Glomerular endothelial cell (primary cell): ENCODE data around the gene KLHL28. TPM values are rescaled to one million over a fixed set of nuclear protein-coding genes. Genes with fewer than 3 reads are reported as not detected.

Source experiments
- DNase-seq: peaks from one replicate; pipeline ENCODE4 v3.0.0-alpha.2; 2011; ENCODE audit warnings: low read depth, low spot score; ENCODE audit errors: extremely low read depth
- total RNA-seq: library from RNA; depleted of rRNA; stranded (reverse); fragments of >200 nt; gene quantifications from 2 replicates; pipeline ENCODE4 v1.2.3, GENCODE V29; 2015

KLHL28 gene
- total RNA-seq, result 5.0 and 8.7 TPM in 2 replicates

GRCh38 chr14:44961554-44962333 lies at the start of gene KLHL28, which contains the start of gene TOGARAM1:
Gene KLHL28 (minus strand): TSS chr14:44961947. CDS start chr14:44945928, 16,019 bp downstream.
Gene TOGARAM1 (plus strand): TSS chr14:44962190. CDS start chr14:44962422, 232 bp downstream.
- peak; percentile 99 for DNase-seq

- no peak for DNase-seq
Observed at GRCh38 chr14:45003924-45004323, 42.2 kb upstream of the KLHL28 start.

- DNase-seq, result no peak
Observed at GRCh38 chr14:44995770-44996294, 34.1 kb upstream of the KLHL28 start.

GRCh38 chr14:44995196-44995595 lies 33.4 kb upstream of the KLHL28 start:
- DNase-seq, result no peak

- no peak for DNase-seq
Observed at GRCh38 chr14:44990533-44990932, 28.8 kb upstream of the KLHL28 start.

- no peak for DNase-seq
Observed at GRCh38 chr14:44989497-44990440, 28.0 kb upstream of the KLHL28 start.

GRCh38 chr14:44988694-44989093 lies 26.9 kb upstream of the KLHL28 start:
- DNase-seq, result no peak

- no peak for DNase-seq
Observed at GRCh38 chr14:44982594-44982993, 20.8 kb upstream of the KLHL28 start.

GRCh38 chr14:44981198-44981597 lies 19.5 kb upstream of the KLHL28 start:
- DNase-seq, result no peak

GRCh38 chr14:44979740-44980356 lies 18.1 kb upstream of the KLHL28 start:
- DNase-seq, result no peak

GRCh38 chr14:44979273-44979672 lies 17.5 kb upstream of the KLHL28 start:
- no peak for DNase-seq

GRCh38 chr14:44971459-44971858 lies 9.7 kb upstream of the KLHL28 start:
- no peak for DNase-seq

GRCh38 chr14:44970907-44971306 lies 9.2 kb upstream of the KLHL28 start:
- DNase-seq, result no peak

GRCh38 chr14:44968714-44969113 lies 7.0 kb upstream of the KLHL28 start:
- DNase-seq, result no peak

- no peak for DNase-seq
Observed at GRCh38 chr14:44966601-44967336, 5.0 kb upstream of the KLHL28 start.

- no peak for DNase-seq
Observed at GRCh38 chr14:44963775-44964380, 2.1 kb upstream of the KLHL28 start.

GRCh38 chr14:44963044-44963528 lies 1.3 kb upstream of the KLHL28 start:
- DNase-seq, result no peak

GRCh38 chr14:44962334-44963043 lies 742 bp upstream of the KLHL28 start:
- DNase-seq, result no peak

- DNase-seq, result no peak
Observed at GRCh38 chr14:44961151-44961553, 595 bp downstream of the KLHL28 start.
